A172 (cell line): ENCODE data around the gene PAGE1. TPM values are rescaled to one million over a fixed set of nuclear protein-coding genes. Genes with fewer than 3 reads are reported as not detected.
"Not testable (repeated sequence)": the region's sequence is repeated elsewhere in the genome, so short reads cannot be mapped to it uniquely, and the experiment has no call there.

ENCODE experiments used
- DNase-seq: peaks from one replicate; pipeline ENCODE4 v3.0.0-alpha.2; 2015; ENCODE audit warnings: low spot score
- total RNA-seq: library from RNA; depleted of rRNA; stranded (reverse); fragments of >200 nt; shearing (Covaris generic); gene quantifications from 2 replicates; pipeline ENCODE4 v1.2.3, GENCODE V29; 2014; rRNA removed

Gene PAGE1, protein sequence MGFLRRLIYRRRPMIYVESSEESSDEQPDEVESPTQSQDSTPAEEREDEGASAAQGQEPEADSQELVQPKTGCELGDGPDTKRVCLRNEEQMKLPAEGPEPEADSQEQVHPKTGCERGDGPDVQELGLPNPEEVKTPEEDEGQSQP
- total RNA-seq = 1.1 TPM in 1 of 2 replicates, not detected in the other

DNA sequence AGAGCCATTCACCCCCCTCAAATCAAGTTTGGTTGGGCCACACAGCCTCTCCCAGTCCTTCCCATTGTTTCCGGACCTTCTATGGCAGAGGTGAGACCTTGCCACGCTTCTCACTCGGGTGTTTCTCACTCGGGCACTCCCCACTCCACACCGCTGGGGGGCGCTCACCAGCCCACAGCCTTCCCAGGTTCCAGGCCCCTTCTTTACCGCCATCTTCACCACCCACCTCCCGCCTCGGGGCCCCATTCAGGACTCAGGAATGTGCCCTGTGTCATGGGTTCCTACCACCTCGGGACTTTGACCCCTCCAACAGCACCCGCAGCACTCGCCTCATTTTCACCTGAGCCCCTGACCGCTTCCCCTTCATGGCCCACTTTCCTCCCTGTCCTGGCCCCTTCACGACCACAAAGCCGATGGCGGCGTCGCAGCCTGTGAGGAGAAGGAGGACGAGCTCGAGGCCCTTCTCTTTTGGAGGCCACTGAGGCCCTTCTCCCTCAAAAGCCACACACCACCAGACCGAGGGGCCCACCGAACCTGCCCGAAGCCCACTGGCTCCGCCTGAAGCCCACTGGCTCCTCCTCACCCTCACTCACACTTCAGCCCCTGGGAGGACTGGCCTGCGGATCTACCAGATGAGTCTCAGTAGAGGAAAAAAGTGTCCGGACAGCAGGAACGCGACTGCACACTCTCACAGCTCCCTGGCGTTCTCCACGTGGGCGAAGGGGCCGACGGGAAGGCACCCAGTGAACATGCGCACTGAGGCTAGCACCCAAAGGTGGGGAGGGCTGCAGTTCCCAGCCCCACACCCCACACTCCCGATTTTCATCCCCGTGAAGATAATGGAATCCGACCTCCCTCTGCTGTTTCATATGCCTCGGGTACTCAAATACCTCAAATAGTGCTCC lies at the start of gene PAGE1:
PAGE1 (minus strand) TSS at position 709 of the 905 bp plus-strand sequence. CDS start 1,214 bp downstream, outside the sequence.
- DNase-seq = no peak

DNA sequence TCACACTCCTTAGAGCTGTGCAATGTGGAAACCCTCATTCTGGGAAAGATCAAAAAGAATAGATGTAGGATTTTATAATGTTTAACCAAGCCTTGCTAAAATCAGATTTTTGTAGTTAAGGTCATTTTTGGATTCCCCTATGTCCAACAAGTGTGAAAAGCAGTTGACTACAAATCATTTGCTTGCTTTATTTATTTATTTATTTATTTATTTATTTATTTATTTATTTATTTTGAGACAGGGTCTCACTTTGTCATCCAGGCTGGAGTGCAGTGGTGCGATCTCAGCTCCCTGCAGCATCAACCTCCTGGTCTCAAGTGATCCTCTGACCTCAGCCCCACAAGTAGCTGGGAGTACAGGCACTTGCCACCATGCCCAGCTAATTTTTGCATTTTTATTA lies 45.7 kb upstream of the PAGE1 start:
- DNase-seq = not testable (repeated sequence)

DNA sequence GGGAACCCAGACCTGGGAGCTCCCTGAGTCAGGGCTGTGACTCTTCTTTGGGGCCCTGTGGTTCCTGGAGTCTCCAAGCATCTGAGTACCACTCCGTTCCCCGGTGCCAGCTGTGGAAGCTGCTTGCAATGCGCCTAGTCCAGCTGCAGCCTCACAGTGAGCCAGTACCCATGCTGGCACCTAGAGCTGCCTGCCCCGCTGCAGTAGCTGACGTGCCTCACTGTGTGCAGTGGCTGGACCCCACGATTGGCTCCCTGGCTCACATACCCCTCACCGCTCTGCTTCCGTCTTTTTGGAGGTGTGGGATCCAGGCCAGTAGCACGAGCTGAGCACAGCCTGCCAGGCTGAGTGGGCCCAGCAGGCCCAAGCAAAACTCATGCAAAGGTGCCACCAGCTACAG lies 32.1 kb upstream of the PAGE1 start:
- no peak for DNase-seq

GRCh38 chrX:49726966-49727365 lies 31.2 kb upstream of the PAGE1 start:
- DNase-seq = no peak

DNA sequence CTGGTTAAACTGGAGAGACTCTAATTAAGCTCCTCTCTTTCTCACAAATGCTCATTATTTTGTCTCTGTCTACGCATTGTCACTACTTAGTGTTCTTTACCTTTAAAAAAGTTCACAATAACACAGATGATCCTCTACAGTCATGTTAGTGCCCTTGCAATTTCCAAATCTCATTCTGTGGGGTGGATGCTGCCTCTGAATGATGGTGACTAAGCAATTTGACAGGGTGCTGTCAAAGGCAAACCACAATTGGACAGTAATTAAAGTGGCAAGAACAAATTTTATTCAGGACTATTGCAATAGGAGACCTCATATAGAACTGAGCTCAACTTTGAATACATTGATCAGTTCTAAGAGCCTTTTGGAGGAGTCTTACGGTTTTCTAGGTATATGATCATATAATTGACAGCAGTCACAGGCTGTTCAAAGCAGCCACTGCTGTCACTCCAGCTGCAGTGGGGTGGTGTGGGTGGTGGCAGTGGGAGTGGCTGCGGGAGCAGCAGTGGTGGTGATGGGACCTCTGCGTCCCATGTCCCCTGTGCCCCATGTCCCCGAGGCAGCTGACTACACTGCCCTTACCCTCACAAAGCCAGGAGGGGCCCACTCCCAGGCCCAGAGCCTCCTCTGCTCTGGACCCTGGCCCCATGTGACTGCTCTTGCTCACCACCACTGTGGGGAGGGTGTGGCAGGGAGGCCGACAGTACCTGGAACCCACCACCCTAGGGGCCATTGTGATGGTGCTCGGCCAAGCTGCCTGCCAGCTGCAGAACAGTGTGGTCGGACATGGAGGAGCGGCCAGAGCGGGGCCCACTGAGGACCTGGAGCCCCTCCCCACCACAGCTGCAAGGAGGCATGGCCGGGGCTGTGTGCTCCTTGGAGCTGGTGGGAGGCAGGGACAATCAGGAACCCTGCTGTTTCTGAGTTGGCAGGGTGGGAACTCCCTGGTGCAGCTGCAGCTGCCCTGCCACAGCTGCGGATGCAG lies 30.4 kb upstream of the PAGE1 start:
- no peak for DNase-seq

DNA sequence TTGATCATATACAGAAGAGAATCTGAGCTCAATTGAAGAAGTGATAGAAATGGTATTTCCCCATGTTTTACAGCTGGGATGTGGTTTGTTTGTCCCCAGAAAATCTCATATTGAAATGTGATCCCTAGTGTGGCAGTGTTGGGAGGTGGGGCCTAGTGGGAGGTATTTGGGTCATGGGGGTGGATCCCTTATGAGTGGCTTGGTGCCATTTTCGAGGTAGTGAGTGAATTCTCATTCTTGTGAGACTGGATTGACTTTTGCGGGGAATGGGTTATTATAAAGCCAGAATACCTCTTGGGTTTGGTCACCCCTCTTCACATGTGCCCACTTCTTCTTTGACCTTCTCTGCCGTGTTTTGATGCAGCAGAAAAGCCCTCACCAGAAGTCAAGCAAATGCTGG lies 29.6 kb upstream of the PAGE1 start:
- no peak for DNase-seq

- not testable (repeated sequence) for DNase-seq
These were observed 24.3 kb upstream of the PAGE1 start for GRCh38 chrX:49720106-49720505.

- no peak for DNase-seq
These were observed 16.8 kb upstream of the PAGE1 start for GRCh38 chrX:49712577-49712976.

DNA sequence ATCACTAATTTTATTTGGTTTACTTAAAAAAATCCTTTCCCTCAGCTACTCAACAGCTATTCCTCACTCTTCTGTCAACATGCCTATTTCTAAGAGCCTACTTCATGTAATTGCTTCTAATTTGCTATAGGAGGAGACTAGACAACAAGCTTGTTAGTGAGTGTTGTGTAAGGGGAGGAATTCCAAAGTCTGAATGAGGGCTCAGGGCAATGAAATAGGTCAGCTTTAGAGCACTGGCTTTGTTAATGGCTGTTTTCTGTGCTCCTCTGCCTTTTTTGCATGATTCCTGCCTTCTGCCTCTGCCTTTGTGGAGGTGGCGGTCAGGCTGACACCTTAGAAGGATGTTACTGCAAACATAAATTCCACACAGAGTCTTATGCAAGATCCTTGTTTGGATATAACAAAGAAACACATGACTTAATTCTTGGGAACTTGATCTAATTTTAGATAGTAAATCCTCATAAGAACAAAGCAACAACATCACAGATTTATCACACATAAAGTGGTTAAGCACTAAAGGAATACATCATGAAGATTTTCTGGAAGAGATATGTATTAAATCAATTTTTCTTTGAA lies 15.0 kb upstream of the PAGE1 start:
- DNase-seq = no peak

- DNase-seq = no peak
These were observed 9.1 kb upstream of the PAGE1 start for GRCh38 chrX:49704691-49705404.

- DNase-seq = no peak
These were observed 6.1 kb upstream of the PAGE1 start for GRCh38 chrX:49701933-49702332.

DNA sequence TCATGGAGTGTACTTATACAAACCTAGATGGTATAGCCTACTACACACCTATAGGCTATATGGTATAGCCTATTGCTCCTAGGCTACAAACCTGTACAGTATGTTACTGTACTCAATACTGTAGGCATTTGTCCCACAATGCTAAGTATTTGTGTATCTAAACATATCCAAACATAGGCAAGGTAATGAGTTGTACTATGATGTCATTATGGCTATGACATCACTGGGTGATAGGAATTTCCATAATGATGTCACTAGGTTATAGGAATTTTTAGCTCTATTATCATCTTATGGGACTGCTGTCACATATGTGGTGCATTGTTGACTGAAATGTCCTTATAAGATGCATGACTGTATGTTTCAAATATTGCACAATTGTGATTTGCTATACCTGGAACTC lies 5.5 kb upstream of the PAGE1 start:
- no peak for DNase-seq

GRCh38 chrX:49675075-49675719 lies 20.6 kb downstream of the PAGE1 start:
- no peak for DNase-seq

DNA sequence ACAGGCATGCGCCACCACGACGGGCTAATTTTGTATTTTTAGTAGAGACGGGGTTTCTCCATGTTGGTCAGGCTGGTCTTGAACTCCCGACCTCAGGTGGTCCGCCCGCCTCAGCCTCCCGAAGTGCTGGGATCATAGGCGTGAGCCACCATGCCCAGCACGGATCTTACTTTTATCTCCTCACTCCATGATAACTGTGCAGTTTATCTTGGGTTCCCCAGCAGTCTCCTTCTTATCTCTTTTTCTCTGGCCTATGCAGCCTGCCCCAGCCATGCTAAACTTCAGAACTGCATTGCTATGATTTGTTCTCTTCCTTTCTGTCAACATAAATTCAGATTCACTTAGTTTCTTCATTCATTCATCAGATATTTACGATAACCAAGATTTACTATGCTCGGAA lies 22.4 kb downstream of the PAGE1 start:
- DNase-seq = no peak

GRCh38 chrX:49664824-49665223 lies 31.0 kb downstream of the PAGE1 start:
- DNase-seq = no peak

GRCh38 chrX:49661881-49662280 lies 33.9 kb downstream of the PAGE1 start:
- DNase-seq = no peak

- DNase-seq = no peak
These were observed 36.0 kb downstream of the PAGE1 start for GRCh38 chrX:49659771-49660170.

- no peak for DNase-seq
These were observed 39.3 kb downstream of the PAGE1 start for GRCh38 chrX:49656533-49656932.

GRCh38 chrX:49644991-49645637 lies 50.7 kb downstream of the PAGE1 start:
- DNase-seq = no peak
